GM12878 (cell line): ENCODE data around the gene ELOF1. TPM values are rescaled to one million over a fixed set of nuclear protein-coding genes. Genes with fewer than 3 reads are reported as not detected.

Experiments used
- ATAC-seq: fragments of 200-7000 bp; cut with Tn5 transposase; 3 replicates; pipeline ENCODE4 v1.9.1; 2020; ENCODE audit warnings: mild to moderate bottlenecking, moderate library complexity
- BruUV-seq: library from RNA; stranded (reverse); fragments of 400-500 nt; replicated peaks from 2 replicates; lab custom pipeline; 2021; lab: Mats Ljungman, UMichigan
- CTCF ChIA-PET: fragments of 300-600 bp; sonication (Branson Sonifier 250); formaldehyde crosslinking; extraction: SDS; loops from one replicate; lab custom pipeline; 2021; ENCODE audit warnings: inconsistent platforms; lab: Yijun Ruan, JAX
- POLR2A ChIA-PET: fragments of 350-600 bp; formaldehyde crosslinking; extraction: SDS; loops from one replicate; lab custom pipeline; 2021; ENCODE audit warnings: inconsistent platforms; lab: Charles Lee
- RAD21 ChIA-PET: fragments of 300-600 bp; sonication (Branson Sonifier 250); formaldehyde crosslinking; loops from one replicate; lab custom pipeline; 2023; ENCODE audit warnings: antibody characterized with exemption; ENCODE audit not compliant: unreplicated experiment; lab: Charles Lee
- SMC1A ChIA-PET: fragments of 300-600 bp; sonication (Branson Sonifier 250); formaldehyde crosslinking; loops from one replicate; lab custom pipeline; 2023; ENCODE audit not compliant: unreplicated experiment, uncharacterized antibody; lab: Charles Lee
- DNase-seq: peaks from one replicate; pipeline ENCODE4 v3.0.0-alpha.2; 2011; ENCODE audit warnings: low read depth, low spot score
- FAIRE-seq: peaks from 3 replicates; lab custom pipeline; 2011; peaks lifted over from hg19 to GRCh38; lab: Jason Lieb, UNC
- H2AFZ ChIP-seq: 2 replicates; pipeline ENCODE4 v1.6.0; 2011; ENCODE audit warnings: low read depth, low read length, control low read depth; ENCODE audit not compliant: control insufficient read depth
- H3K27ac ChIP-seq: 2 replicates; pipeline ENCODE4 v1.5.1; 2011; ENCODE audit warnings: control low read depth; ENCODE audit not compliant: control insufficient read depth, insufficient read depth
- H3K27me3 ChIP-seq, 2 experiments: replicated peaks in 1 of 2; 2 replicates each; pipeline versions ENCODE4 v1.6.0 to v1.6.1; 2011; ENCODE audit warnings: low read length in 1 of 2; ENCODE audit not compliant: control insufficient read depth in 2 of 2, insufficient read depth in 2 of 2
- H3K36me3 ChIP-seq, 2 experiments: 2 replicates each; pipeline ENCODE4 v1.5.1; 2011; ENCODE audit warnings: low read length in 1 of 2; ENCODE audit not compliant: control insufficient read depth in 2 of 2, insufficient read depth in 2 of 2
- H3K4me1 ChIP-seq: 2 replicates; pipeline ENCODE4 v1.6.1; 2011; ENCODE audit warnings: mild to moderate bottlenecking, low read length, moderate library complexity, mixed read lengths; ENCODE audit not compliant: control insufficient read depth, insufficient read depth
- H3K4me2 ChIP-seq: 2 replicates; pipeline ENCODE4 v1.6.0; 2011; ENCODE audit warnings: control low read depth; ENCODE audit not compliant: control insufficient read depth, insufficient read depth
- H3K4me3 ChIP-seq: fragments of 200-600 bp; sonication (generic); 2 replicates; pipeline ENCODE4 v1.5.1; 2016
- H3K79me2 ChIP-seq: 2 replicates; pipeline ENCODE4 v1.6.0; 2011; ENCODE audit warnings: low read length; ENCODE audit not compliant: control insufficient read depth, insufficient read depth
- H3K9ac ChIP-seq: 2 replicates; pipeline ENCODE4 v1.8.0; 2011; ENCODE audit warnings: low read length, control low read depth, mixed read lengths; ENCODE audit not compliant: control insufficient read depth, insufficient read depth
- H3K9me3 ChIP-seq: replicated peaks from 3 replicates; pipeline ENCODE4 v1.5.1; 2011; ENCODE audit warnings: mild to moderate bottlenecking, low read length; ENCODE audit not compliant: control insufficient read depth, insufficient read depth
- H4K20me1 ChIP-seq: 2 replicates; pipeline ENCODE4 v1.6.0; 2011; ENCODE audit not compliant: control insufficient read depth, insufficient read depth
- CHD2 ChIP-seq: IDR thresholded peaks from 2 replicates; pipeline ENCODE4 v1.6.1; 2011; ENCODE audit warnings: low read depth, low read length, improper control_type of control experiment, borderline replicate concordance
- DPF2 ChIP-seq: fragments of 450-650 bp; IDR thresholded peaks from 2 replicates; pipeline ENCODE4 v1.6.1; 2017; ENCODE audit warnings: mild to moderate bottlenecking
- ESRRA ChIP-seq: IDR thresholded peaks from 2 replicates; pipeline ENCODE4 v1.6.1; 2012; ENCODE audit warnings: mild to moderate bottlenecking, low read length, improper control_type of control experiment
- FOXK2 ChIP-seq: fragments of 450-650 bp; IDR thresholded peaks from 2 replicates; pipeline ENCODE4 v1.6.1; 2017; ENCODE audit warnings: mild to moderate bottlenecking, moderate library complexity
- FOXM1 ChIP-seq: IDR thresholded peaks from 2 replicates; pipeline ENCODE4 v1.6.1; 2012; ENCODE audit warnings: low read depth, mild to moderate bottlenecking, inconsistent platforms, low read length, moderate library complexity
- GATAD2B ChIP-seq: fragments of 450-650 bp; conservative IDR thresholded peaks from 2 replicates; pipeline ENCODE4 v1.6.1; 2017; ENCODE audit warnings: low read depth, mild to moderate bottlenecking, moderate library complexity
- IKZF2 ChIP-seq, 2 experiments: fragments of 450-650 bp; IDR thresholded peaks; 2 replicates each; pipeline ENCODE4 v1.6.1; 2017; ENCODE audit warnings: mild to moderate bottlenecking in 2 of 2, moderate library complexity in 2 of 2
- MXI1 ChIP-seq: fragments of 150-350 bp; IDR thresholded peaks from 2 replicates; pipeline ENCODE4 v1.6.1; 2011; ENCODE audit warnings: low read depth, mild to moderate bottlenecking, inconsistent platforms, low read length, improper control_type of control experiment
- MYC ChIP-seq: IDR thresholded peaks from 2 replicates; pipeline ENCODE4 v1.6.1; 2011; ENCODE audit warnings: mild to moderate bottlenecking, low read length, moderate library complexity, inconsistent platforms; ENCODE audit not compliant: insufficient read depth, insufficient replicate concordance, insufficient read length, severe bottlenecking
- NRF1 ChIP-seq: conservative IDR thresholded peaks from 2 replicates; pipeline ENCODE4 v1.6.1; 2011; ENCODE audit warnings: mild to moderate bottlenecking, low read depth, low read length, improper control_type of control experiment
- PKNOX1 ChIP-seq: fragments of 450-650 bp; IDR thresholded peaks from 2 replicates; pipeline ENCODE4 v1.6.1; 2016; ENCODE audit warnings: mild to moderate bottlenecking
- STAT3 ChIP-seq: IDR thresholded peaks from 2 replicates; pipeline ENCODE4 v1.6.1; 2011; ENCODE audit warnings: low read depth, low read length, improper control_type of control experiment
- TCF7 ChIP-seq: IDR thresholded peaks from 2 replicates; pipeline ENCODE4 v1.6.1; 2014; ENCODE audit warnings: antibody characterized with exemption, borderline replicate concordance
- YY1 ChIP-seq: IDR thresholded peaks from 2 replicates; pipeline ENCODE4 v1.6.1; 2011; ENCODE audit warnings: low read depth, mild to moderate bottlenecking, low read length
- WGBS: methylation state at CpG from one replicate; pipeline ENCODE4 v1.1.6; 2016; ENCODE audit warnings: low lambda C conversion rate; ENCODE audit not compliant: insufficient replicate concordance, insufficient coverage; ENCODE audit errors: missing lambda C conversion rate; 5-methylcytosine and 5-hydroxymethylcytosine counted together
- in situ Hi-C: fragments of 300-500 bp; cut with MboI; formaldehyde crosslinking; loops from 9 replicates; pipeline ENCODE4 v1.14.3; 2018; ENCODE audit warnings: mixed read lengths
- intact Hi-C: fragments of 100-400 bp; cut with micrococcal nuclease; formaldehyde crosslinking; loops from one replicate; pipeline ENCODE4 v1.14.2; 2022; ENCODE audit not compliant: unreplicated experiment
- polyA plus RNA-seq, 11 experiments: library from polyadenylated mRNA; depleted of rRNA in 4 of 11; unstranded in 6 of 11; stranded (reverse) in 5 of 11; fragments of >200 nt; fragmentation: Nextera tagmentation in 4 of 11; fragmentation: Illumina TruSeq in 1 of 11; extraction: Ambion mirVana in 4 of 11; extraction: Trizol in 1 of 11; gene quantifications; 1 replicate in 1 of 11; 2 replicates in 10 of 11; pipeline versions ENCODE4 v1.2.1 to v1.2.3, GENCODE V29; 2011 to 2016; ENCODE audit warnings: inconsistent platforms in 2 of 11, missing spikeins in 2 of 11, low read depth in 1 of 11
- total RNA-seq, 4 experiments: library from RNA; depleted of rRNA in 3 of 4; stranded (reverse); fragments of >200 nt in 3 of 4; fragmentation: Illumina TruSeq in 1 of 4; extraction: Trizol in 1 of 4; gene quantifications; 2 replicates each; pipeline versions ENCODE4 v1.2.1 to v1.2.3, GENCODE V29; 2013 to 2021
- TF ChIP-seq, protein P1 (sequence below): fragments of 450-650 bp; IDR thresholded peaks from 2 replicates; pipeline ENCODE4 v1.6.1; 2017; ENCODE audit warnings: mild to moderate bottlenecking, moderate library complexity
- TF ChIP-seq, protein P2 (sequence below): fragments of 450-650 bp; IDR thresholded peaks from 2 replicates; pipeline ENCODE4 v1.6.1; 2017; ENCODE audit warnings: low read depth, mild to moderate bottlenecking, moderate library complexity

The ELOF1 gene
- total and polyA plus RNA-seq, 10 of the 15 experiments (the other 5 are each of a cell fraction or from before 2014, with no cell fraction given), result 11.7 to 124 (median 92.9) TPM

DNA sequence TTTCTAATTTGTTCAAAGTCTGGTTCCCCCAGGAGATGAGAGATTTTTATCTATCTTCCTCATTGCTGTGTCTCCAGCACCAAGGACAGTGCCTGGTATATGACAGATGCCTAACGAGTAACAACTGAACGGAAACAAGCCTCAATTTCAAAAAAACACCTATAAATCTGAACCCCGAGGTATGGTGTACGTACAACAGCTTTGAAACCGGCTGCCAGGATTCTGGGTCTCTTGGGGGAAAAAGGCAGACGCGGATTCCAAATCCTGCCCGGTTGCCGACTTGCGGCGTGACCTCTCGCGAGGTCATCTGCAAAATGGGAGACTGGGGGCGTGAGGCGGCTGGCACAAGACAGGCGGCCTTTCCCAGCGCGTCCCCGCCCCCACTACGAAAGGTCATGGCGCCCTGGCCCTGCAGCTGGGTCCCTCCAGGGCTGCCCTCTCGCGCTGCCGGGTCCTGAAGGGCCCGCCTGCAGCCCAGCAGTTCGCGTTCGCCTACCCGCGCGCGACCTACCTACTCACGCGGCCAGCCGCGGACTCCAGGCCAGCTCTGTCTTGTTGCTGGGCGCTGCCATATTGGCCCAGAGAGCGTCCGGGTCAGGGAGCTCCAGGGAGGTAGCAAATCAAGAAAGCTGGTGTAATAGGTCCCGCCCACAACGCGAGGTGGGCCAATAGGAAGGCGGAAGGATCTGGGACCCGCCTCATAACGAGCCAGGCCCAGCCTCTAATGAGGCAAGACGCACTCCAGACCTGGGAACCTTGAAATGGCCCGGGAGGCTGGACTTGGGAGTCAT lies 30.3 kb downstream of the ELOF1 start, which contains the start of gene ECSIT:
TSS of gene ECSIT (minus strand) at position 584 of the 791 bp plus-strand sequence. CDS start 9,964 bp downstream, outside the sequence.
- Histone ChIP-seq H3K27me3 (no peaks in the 10 kb centered on the region), H2AFZ (peak within 1 kb of the TSS; percentile 96), H3K4me3 (peak within 1 kb of the TSS; percentile 96), H3K9ac (peak within 1 kb of the TSS; percentile 81), H3K27ac (peak within 1 kb of the TSS; percentile 88), H4K20me1 (no peaks in the 10 kb centered on the region), H3K9me3 (no peaks in the 10 kb centered on the region), H3K4me1 (no peaks in the 10 kb centered on the region), H3K79me2 (peaks cover 4% of the 10 kb centered on the region; the same call in 1 of the 2 replicates), H3K36me3 (no peaks in the 10 kb centered on the region), H3K4me2 (peak within 1 kb of the TSS; percentile 76)
- ChIA-PET RAD21 (interaction anchor here (0.7 to 1.8 kb wide), 10 partner anchors 30 to 279 kb away, joined by 3 to 10 read pairs (median 4); partner anchors contain the start of genes ELOF1 and SWSAP1), SMC1A (interaction anchor here (1.0 to 1.4 kb wide), 7 partner anchors 8 to 154 kb away, joined by 3 to 4 read pairs (median 3); partner anchors contain the start of genes CNN1 and SWSAP1), CTCF (interaction anchor here (0.5 to 1.4 kb wide), 12 partner anchors 8 to 463 kb away, joined by 3 to 6 read pairs (median 3); partner anchors contain the start of genes ODAD3 and PRKCSH), POLR2A (interaction anchor here (0.6 to 1.4 kb wide), 4 partner anchors 14 to 154 kb away, joined by 3 to 6 read pairs (median 4); partner anchors contain the start of gene SWSAP1)
- FAIRE-seq (peak; percentile 97), DNase-seq (peak; percentile 90), ATAC-seq (peak; percentile 100)
- WGBS, result 1% methylated on average over 45 of the region's 47 CpGs
- intact Hi-C loops, result loop anchor here (1.0 kb wide), 1 partner anchor 22 kb away; no protein-coding TSS in a partner anchor
- in situ Hi-C loops, result no loop called here
- BruUV-seq, result TSS peak; percentile 88
- TF ChIP-seq IKZF2 (IDR thresholded peaks at IDR 0.05) (peak in 1 of 2 experiments; percentile 16; a peak in 1 of 4 replicates), FOXK2 (peak; percentile 56; the same call in 1 of the 2 replicates), GATAD2B (peak; percentile 55; the same call in 1 of the 2 replicates), PKNOX1 (peak; percentile 24), ESRRA (peak; percentile 86; the same call in 1 of the 2 replicates), TCF7 (no peak), DPF2 (peak; percentile 42; the same call in 1 of the 2 replicates), CHD2 (peak; percentile 94), MYC (peak; percentile 65), NRF1 (no peak), FOXM1 (no peak), YY1 (peak; percentile 99), STAT3 (no peak), MXI1 (peak; percentile 79)
- TF ChIP-seq, protein P1, sequence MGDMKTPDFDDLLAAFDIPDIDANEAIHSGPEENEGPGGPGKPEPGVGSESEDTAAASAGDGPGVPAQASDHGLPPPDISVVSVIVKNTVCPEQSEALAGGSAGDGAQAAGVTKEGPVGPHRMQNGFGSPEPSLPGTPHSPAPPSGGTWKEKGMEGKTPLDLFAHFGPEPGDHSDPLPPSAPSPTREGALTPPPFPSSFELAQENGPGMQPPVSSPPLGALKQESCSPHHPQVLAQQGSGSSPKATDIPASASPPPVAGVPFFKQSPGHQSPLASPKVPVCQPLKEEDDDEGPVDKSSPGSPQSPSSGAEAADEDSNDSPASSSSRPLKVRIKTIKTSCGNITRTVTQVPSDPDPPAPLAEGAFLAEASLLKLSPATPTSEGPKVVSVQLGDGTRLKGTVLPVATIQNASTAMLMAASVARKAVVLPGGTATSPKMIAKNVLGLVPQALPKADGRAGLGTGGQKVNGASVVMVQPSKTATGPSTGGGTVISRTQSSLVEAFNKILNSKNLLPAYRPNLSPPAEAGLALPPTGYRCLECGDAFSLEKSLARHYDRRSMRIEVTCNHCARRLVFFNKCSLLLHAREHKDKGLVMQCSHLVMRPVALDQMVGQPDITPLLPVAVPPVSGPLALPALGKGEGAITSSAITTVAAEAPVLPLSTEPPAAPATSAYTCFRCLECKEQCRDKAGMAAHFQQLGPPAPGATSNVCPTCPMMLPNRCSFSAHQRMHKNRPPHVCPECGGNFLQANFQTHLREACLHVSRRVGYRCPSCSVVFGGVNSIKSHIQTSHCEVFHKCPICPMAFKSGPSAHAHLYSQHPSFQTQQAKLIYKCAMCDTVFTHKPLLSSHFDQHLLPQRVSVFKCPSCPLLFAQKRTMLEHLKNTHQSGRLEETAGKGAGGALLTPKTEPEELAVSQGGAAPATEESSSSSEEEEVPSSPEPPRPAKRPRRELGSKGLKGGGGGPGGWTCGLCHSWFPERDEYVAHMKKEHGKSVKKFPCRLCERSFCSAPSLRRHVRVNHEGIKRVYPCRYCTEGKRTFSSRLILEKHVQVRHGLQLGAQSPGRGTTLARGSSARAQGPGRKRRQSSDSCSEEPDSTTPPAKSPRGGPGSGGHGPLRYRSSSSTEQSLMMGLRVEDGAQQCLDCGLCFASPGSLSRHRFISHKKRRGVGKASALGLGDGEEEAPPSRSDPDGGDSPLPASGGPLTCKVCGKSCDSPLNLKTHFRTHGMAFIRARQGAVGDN, result 0 out of 2 replicates have a peak, but pooled peaks have one; percentile 15
- TF ChIP-seq, protein P2, sequence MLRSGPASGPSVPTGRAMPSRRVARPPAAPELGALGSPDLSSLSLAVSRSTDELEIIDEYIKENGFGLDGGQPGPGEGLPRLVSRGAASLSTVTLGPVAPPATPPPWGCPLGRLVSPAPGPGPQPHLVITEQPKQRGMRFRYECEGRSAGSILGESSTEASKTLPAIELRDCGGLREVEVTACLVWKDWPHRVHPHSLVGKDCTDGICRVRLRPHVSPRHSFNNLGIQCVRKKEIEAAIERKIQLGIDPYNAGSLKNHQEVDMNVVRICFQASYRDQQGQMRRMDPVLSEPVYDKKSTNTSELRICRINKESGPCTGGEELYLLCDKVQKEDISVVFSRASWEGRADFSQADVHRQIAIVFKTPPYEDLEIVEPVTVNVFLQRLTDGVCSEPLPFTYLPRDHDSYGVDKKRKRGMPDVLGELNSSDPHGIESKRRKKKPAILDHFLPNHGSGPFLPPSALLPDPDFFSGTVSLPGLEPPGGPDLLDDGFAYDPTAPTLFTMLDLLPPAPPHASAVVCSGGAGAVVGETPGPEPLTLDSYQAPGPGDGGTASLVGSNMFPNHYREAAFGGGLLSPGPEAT, result peak; percentile 90
